Measurements from ENCODE around the gene FMN2.
"Not testable (repeated sequence)": the region's sequence is repeated elsewhere in the genome, so short reads cannot be mapped to it uniquely, and the experiment has no call there.

The FMN2 gene

GRCh38 chr1:240320659-240321058 is 229.0 kb downstream of the FMN2 start:
- TF ChIP-seq ISL1 (CRISPR knock-in tag; IDR thresholded peaks at IDR 0.05) (no peak), CREB5 (CRISPR knock-in tag; IDR thresholded peaks at IDR 0.05; ENCODE audit: low read depth) (no peak), ZNF70 (CRISPR knock-in tag; IDR thresholded peaks at IDR 0.05) (no peak), ZNF565 (CRISPR knock-in tag; conservative IDR thresholded peaks at IDR 0.05; ENCODE audit: low read depth) (no peak), GLIS3 (CRISPR knock-in tag; IDR thresholded peaks at IDR 0.05) (no peak), ZFP30 (CRISPR knock-in tag; IDR thresholded peaks at IDR 0.05) (no peak), CSDC2 (CRISPR knock-in tag; IDR thresholded peaks at IDR 0.05) (no peak), OSR1 (CRISPR knock-in tag; IDR thresholded peaks at IDR 0.05) (no peak), BACH2 (CRISPR knock-in tag; IDR thresholded peaks at IDR 0.05; ENCODE audit: borderline replicate concordance) (no peak), ARNTL (CRISPR knock-in tag; IDR thresholded peaks at IDR 0.05; ENCODE audit: borderline replicate concordance, low read depth) (no peak), ESRRG (CRISPR knock-in tag; IDR thresholded peaks at IDR 0.05) (no peak), PPARA (CRISPR knock-in tag; IDR thresholded peaks at IDR 0.05; ENCODE audit: borderline replicate concordance) (no peak), SNAI2 (CRISPR knock-in tag; IDR thresholded peaks at IDR 0.05) (no peak)
- TF ChIP-seq, protein P1, sequence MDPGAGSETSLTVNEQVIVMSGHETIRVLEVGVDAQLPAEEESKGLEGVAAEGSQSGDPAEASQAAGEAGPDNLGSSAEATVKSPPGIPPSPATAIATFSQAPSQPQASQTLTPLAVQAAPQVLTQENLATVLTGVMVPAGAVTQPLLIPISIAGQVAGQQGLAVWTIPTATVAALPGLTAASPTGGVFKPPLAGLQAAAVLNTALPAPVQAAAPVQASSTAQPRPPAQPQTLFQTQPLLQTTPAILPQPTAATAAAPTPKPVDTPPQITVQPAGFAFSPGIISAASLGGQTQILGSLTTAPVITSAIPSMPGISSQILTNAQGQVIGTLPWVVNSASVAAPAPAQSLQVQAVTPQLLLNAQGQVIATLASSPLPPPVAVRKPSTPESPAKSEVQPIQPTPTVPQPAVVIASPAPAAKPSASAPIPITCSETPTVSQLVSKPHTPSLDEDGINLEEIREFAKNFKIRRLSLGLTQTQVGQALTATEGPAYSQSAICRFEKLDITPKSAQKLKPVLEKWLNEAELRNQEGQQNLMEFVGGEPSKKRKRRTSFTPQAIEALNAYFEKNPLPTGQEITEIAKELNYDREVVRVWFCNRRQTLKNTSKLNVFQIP (CRISPR knock-in tag; IDR thresholded peaks at IDR 0.05; ENCODE audit: borderline replicate concordance, low read depth), result no peak
- TF ChIP-seq, protein P2, sequence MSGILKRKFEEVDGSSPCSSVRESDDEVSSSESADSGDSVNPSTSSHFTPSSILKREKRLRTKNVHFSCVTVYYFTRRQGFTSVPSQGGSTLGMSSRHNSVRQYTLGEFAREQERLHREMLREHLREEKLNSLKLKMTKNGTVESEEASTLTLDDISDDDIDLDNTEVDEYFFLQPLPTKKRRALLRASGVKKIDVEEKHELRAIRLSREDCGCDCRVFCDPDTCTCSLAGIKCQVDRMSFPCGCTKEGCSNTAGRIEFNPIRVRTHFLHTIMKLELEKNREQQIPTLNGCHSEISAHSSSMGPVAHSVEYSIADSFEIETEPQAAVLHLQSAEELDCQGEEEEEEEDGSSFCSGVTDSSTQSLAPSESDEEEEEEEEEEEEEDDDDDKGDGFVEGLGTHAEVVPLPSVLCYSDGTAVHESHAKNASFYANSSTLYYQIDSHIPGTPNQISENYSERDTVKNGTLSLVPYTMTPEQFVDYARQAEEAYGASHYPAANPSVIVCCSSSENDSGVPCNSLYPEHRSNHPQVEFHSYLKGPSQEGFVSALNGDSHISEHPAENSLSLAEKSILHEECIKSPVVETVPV (CRISPR knock-in tag; IDR thresholded peaks at IDR 0.05), result no peak

DNA sequence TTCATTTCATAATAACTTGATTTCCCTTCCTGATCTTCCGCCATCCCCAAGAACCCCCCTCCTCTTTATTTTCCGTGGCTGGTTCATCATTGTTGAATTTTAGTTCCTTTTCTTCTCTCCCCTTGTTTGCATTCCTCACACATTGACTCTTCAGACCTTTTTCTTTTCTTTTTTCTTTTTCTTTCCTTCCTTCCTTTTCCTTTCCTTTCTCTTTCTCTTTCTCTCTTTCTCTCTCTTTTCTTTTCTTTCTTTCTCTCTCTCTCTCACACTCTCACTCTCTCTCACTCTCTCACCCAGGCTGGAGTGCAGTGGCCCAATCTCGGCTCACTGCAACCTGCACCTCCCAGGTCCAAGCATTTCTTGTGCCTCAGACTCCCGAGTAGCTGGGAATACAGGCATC is 231.3 kb downstream of the FMN2 start:
- no peak for TF ChIP-seq ZNF565 (CRISPR knock-in tag; conservative IDR thresholded peaks at IDR 0.05; ENCODE audit: low read depth)
- no peak for TF ChIP-seq ARNTL (CRISPR knock-in tag; IDR thresholded peaks at IDR 0.05; ENCODE audit: borderline replicate concordance, low read depth)
- no peak for TF ChIP-seq TCF4 (CRISPR knock-in tag; IDR thresholded peaks at IDR 0.05; ENCODE audit: borderline replicate concordance)
- TF ChIP-seq GLIS3 (CRISPR knock-in tag; IDR thresholded peaks at IDR 0.05), result no peak
- no peak for TF ChIP-seq TOX (CRISPR knock-in tag; IDR thresholded peaks at IDR 0.05; ENCODE audit: borderline replicate concordance)
- TF ChIP-seq PPARA (CRISPR knock-in tag; IDR thresholded peaks at IDR 0.05; ENCODE audit: borderline replicate concordance), result no peak
- no peak for TF ChIP-seq ZFP3 (CRISPR knock-in tag; IDR thresholded peaks at IDR 0.05)
- TF ChIP-seq BACH2 (CRISPR knock-in tag; IDR thresholded peaks at IDR 0.05; ENCODE audit: borderline replicate concordance), result no peak
- no peak for TF ChIP-seq ZNF8 (CRISPR knock-in tag; IDR thresholded peaks at IDR 0.05)
- TF ChIP-seq RARB (CRISPR knock-in tag; IDR thresholded peaks at IDR 0.05), result no peak
- no peak for TF ChIP-seq OSR1 (CRISPR knock-in tag; IDR thresholded peaks at IDR 0.05)
- TF ChIP-seq ISL1 (CRISPR knock-in tag; IDR thresholded peaks at IDR 0.05), result no peak
- TF ChIP-seq ESRRG (CRISPR knock-in tag; IDR thresholded peaks at IDR 0.05), result no peak
- TF ChIP-seq ZFP30 (CRISPR knock-in tag; IDR thresholded peaks at IDR 0.05), result no peak
- no peak for ATAC-seq

More at GRCh38 chr1:240320659-240321058, 229.0 kb downstream of the FMN2 start:
- no peak for ATAC-seq

DNA sequence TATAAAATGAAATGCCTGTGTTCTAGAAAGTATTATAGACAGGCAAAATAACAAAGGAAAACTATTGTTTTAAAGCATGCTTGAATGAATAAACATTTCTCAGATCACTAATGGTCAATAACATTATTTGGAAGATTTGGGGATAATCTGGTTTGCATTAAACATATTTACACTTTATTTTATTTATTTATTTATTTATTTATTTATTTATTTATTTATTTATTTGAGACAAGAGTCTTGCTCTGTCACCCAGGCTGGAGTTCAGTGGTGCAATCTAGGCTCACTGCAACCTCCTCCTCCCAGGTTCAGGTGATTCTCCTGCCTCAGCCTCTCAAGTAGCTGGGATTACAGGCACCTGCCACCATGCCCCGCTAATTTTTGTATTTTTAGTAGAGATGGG is 236.7 kb downstream of the FMN2 start:
- not testable (repeated sequence) for ATAC-seq

DNA sequence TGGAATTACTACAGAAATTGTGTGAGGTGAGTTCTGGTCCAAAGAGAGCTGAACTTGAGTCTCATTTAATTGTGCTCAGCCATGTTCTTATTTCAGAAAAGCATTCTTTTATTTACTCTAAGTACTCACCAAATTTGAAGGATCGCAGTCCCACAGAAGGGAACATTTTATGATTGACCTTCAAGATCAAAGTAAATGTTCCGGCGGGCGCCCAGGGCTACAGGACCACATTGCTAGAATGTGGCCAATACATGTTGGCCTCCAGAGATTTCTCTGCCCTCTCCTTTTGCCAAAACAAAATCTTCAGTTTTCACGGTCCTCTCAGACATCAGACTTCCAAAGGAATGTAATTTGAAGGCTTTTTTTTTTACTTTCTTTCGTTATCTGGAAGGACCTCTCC is 237.8 kb downstream of the FMN2 start:
- no peak for ATAC-seq
- no peak for TF ChIP-seq TOX (CRISPR knock-in tag; IDR thresholded peaks at IDR 0.05; ENCODE audit: borderline replicate concordance)
- no peak for TF ChIP-seq TSHZ2 (CRISPR knock-in tag; IDR thresholded peaks at IDR 0.05)
- no peak for TF ChIP-seq ARNTL (CRISPR knock-in tag; IDR thresholded peaks at IDR 0.05; ENCODE audit: borderline replicate concordance, low read depth)
